Liver (tissue), 9 donors: ENCODE data around the gene RICTOR. TPM values are rescaled to one million over a fixed set of nuclear protein-coding genes. Genes with fewer than 3 reads are reported as not detected.

Experiments used
- DNase-seq: peaks from one replicate; pipeline ENCODE4 v3.0.0-alpha.2; 2017; ENCODE audit warnings: low spot score
- H3K27ac ChIP-seq, 2 donors: one replicate each; pipeline ENCODE4 v1.7.0; 2013; ENCODE audit warnings: inconsistent platforms in 2 of 2, low read length in 2 of 2, control low read depth in 1 of 2, low read depth in 1 of 2, mild to moderate bottlenecking in 1 of 2
- H3K27me3 ChIP-seq, 4 donors: one replicate each; pipeline versions ENCODE4 v1.6.1 to v1.7.0; 2013; ENCODE audit warnings: low read length in 3 of 4, inconsistent platforms in 1 of 4, mild to moderate bottlenecking in 1 of 4, moderate library complexity in 1 of 4; ENCODE audit not compliant: control insufficient read depth in 4 of 4, insufficient read depth in 4 of 4
- H3K36me3 ChIP-seq, 4 donors: one replicate each; pipeline versions ENCODE4 v1.6.1 to v1.7.0; 2013; ENCODE audit warnings: low read length in 3 of 4, mild to moderate bottlenecking in 3 of 4, low read depth in 1 of 4, moderate library complexity in 1 of 4; ENCODE audit not compliant: control insufficient read depth in 4 of 4, insufficient read depth in 3 of 4
- H3K4me1 ChIP-seq, 4 donors: one replicate each; pipeline versions ENCODE4 v1.6.1 to v1.7.0; 2013; ENCODE audit warnings: low read length in 3 of 4, mild to moderate bottlenecking in 3 of 4, moderate library complexity in 1 of 4; ENCODE audit not compliant: control insufficient read depth in 4 of 4, insufficient read depth in 4 of 4
- H3K4me3 ChIP-seq, 3 donors: one replicate each; pipeline versions ENCODE4 v1.6.1 to v1.7.0; 2013; ENCODE audit warnings: low read length in 3 of 3, control low read depth in 1 of 3, low read depth in 1 of 3, mild to moderate bottlenecking in 1 of 3
- H3K9ac ChIP-seq, 2 donors: one replicate each; pipeline ENCODE4 v1.7.0; 2013; ENCODE audit warnings: low read length in 2 of 2, mild to moderate bottlenecking in 2 of 2, moderate library complexity in 2 of 2, control low read depth in 1 of 2, low read depth in 1 of 2
- H3K9me3 ChIP-seq, 4 donors: one replicate each; pipeline versions ENCODE4 v1.6.1 to v1.7.0; 2013; ENCODE audit warnings: low read length in 3 of 4; ENCODE audit not compliant: control insufficient read depth in 4 of 4
- ATF3 ChIP-seq: IDR thresholded peaks from 2 replicates; pipeline ENCODE4 v1.6.1; 2016; ENCODE audit warnings: antibody characterized with exemption
- EGR1 ChIP-seq, 2 donors: IDR thresholded peaks; 2 replicates each; pipeline ENCODE4 v1.6.1; 2016 to 2018; ENCODE audit warnings: antibody characterized with exemption in 2 of 2, low read depth in 2 of 2
- FOXA1 ChIP-seq: IDR thresholded peaks from 2 replicates; pipeline ENCODE4 v1.6.1; 2016; ENCODE audit warnings: antibody characterized with exemption
- FOXA2 ChIP-seq: IDR thresholded peaks from 2 replicates; pipeline ENCODE4 v1.6.1; 2016; ENCODE audit warnings: antibody characterized with exemption
- GABPA ChIP-seq, 2 donors: IDR thresholded peaks in 1 of 2; conservative IDR thresholded peaks in 1 of 2; 2 replicates each; pipeline ENCODE4 v1.6.1; 2016; ENCODE audit warnings: antibody characterized with exemption in 2 of 2, mild to moderate bottlenecking in 1 of 2, moderate library complexity in 1 of 2
- HNF4A ChIP-seq, 2 donors: conservative IDR thresholded peaks; 2 replicates each; pipeline ENCODE4 v1.6.1; 2016; ENCODE audit warnings: antibody characterized with exemption in 2 of 2, mild to moderate bottlenecking in 2 of 2
- HNF4G ChIP-seq: IDR thresholded peaks from 2 replicates; pipeline ENCODE4 v1.6.1; 2016; ENCODE audit warnings: antibody characterized with exemption
- JUND ChIP-seq, 2 donors: IDR thresholded peaks; 2 replicates each; pipeline ENCODE4 v1.6.1; 2016; ENCODE audit warnings: antibody characterized with exemption in 2 of 2
- NR2F2 ChIP-seq: IDR thresholded peaks from 2 replicates; pipeline ENCODE4 v1.6.1; 2016; ENCODE audit warnings: antibody characterized with exemption
- RAD21 ChIP-seq, 2 donors: IDR thresholded peaks; 2 replicates each; pipeline ENCODE4 v1.6.1; 2016; ENCODE audit warnings: antibody characterized with exemption in 2 of 2, mild to moderate bottlenecking in 2 of 2
- REST ChIP-seq: IDR thresholded peaks from 2 replicates; pipeline ENCODE4 v1.6.1; 2016; ENCODE audit warnings: antibody characterized with exemption, mild to moderate bottlenecking
- RXRA ChIP-seq, 2 donors: IDR thresholded peaks; 2 replicates each; pipeline ENCODE4 v1.6.1; 2017 to 2018; ENCODE audit warnings: antibody characterized with exemption in 2 of 2, mild to moderate bottlenecking in 1 of 2
- SP1 ChIP-seq: IDR thresholded peaks from 2 replicates; pipeline ENCODE4 v1.6.1; 2018; ENCODE audit warnings: antibody characterized with exemption, mild to moderate bottlenecking
- TAF1 ChIP-seq: conservative IDR thresholded peaks from 2 replicates; pipeline ENCODE4 v1.6.1; 2016; ENCODE audit warnings: antibody characterized with exemption, mild to moderate bottlenecking
- YY1 ChIP-seq: IDR thresholded peaks from 2 replicates; pipeline ENCODE4 v1.6.1; 2016; ENCODE audit warnings: antibody characterized with exemption, mild to moderate bottlenecking
- ZBTB33 ChIP-seq: IDR thresholded peaks from 2 replicates; pipeline ENCODE4 v1.6.1; 2016; ENCODE audit warnings: antibody characterized with exemption
- WGBS: extraction: QIAGEN DNeasy Blood & Tissue Kit; methylation state at CpG from one replicate; pipeline ENCODE4 v1.1.7; 2013; 5-methylcytosine and 5-hydroxymethylcytosine counted together
- polyA plus RNA-seq, 2 donors: library from polyadenylated mRNA; stranded (reverse) in 1 of 2; unstranded in 1 of 2; fragments of 200-250 nt in 1 of 2; fragments of >200 nt in 1 of 2; fragmentation: Nextera tagmentation in 1 of 2; extraction: Ambion mirVana in 1 of 2; gene quantifications; one replicate each; pipeline versions ENCODE4 v1.2.1 to v1.2.3, GENCODE V29; 2013 to 2015
- total RNA-seq, 2 donors: library from RNA; depleted of rRNA; stranded (reverse); fragments of >200 nt; gene quantifications; one replicate each; pipeline ENCODE4 v1.2.3, GENCODE V29; 2014
- TF ChIP-seq, protein P1 (sequence below): fragments of 150-350 bp; IDR thresholded peaks from 2 replicates; pipeline ENCODE4 v1.5.1; 2017; ENCODE audit warnings: improper control_type of control experiment, low read depth, low read length; ENCODE audit not compliant: missing input control
- donor health status: healthy.
- donor health status: healthy.
- donor health status: healthy.
- donor health status: healthy.
- donor health status: healthy.

The RICTOR gene
- total and polyA plus RNA-seq, 4 donors: 2.1 to 24.0 (median 15.0) TPM

DNA sequence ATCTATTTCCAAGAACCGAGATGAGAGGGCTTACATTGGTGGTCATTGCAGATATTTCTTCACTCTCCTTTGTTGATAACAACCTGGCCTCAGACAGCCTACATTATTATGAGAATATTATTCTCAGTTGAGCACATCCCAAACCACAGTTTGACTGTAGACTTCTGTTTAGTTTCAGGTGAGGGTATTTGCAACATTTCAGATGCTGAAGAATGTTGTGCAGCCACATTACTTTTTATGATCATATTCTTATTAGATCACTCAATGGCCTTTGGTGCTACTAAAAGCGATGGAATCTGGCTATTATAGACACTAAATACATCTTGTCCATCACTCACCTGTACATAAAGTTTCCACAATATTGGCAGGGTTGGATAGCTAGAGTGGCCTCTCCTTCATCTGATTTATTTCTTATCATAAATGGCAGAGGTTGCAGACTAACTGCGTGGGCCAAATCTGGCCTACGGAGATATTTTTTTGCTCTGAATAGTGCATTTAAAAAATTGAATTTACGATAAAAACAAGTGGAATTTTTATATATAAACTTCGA lies 26.2 kb upstream of the RICTOR start:
- no peak for TF ChIP-seq ATF3
- TF ChIP-seq RAD21 (IDR thresholded peaks at IDR 0.05): no peak
- TF ChIP-seq REST: no peak
- no peak for TF ChIP-seq FOXA2
- no peak for TF ChIP-seq YY1
- TF ChIP-seq ZBTB33: no peak
- no peak for TF ChIP-seq GABPA (IDR thresholded peaks at IDR 0.05 in 1 of 2, conservative IDR thresholded peaks at IDR 0.05 in 1 of 2)
- no peak for TF ChIP-seq HNF4A (conservative IDR thresholded peaks at IDR 0.05)
- TF ChIP-seq, protein P1, sequence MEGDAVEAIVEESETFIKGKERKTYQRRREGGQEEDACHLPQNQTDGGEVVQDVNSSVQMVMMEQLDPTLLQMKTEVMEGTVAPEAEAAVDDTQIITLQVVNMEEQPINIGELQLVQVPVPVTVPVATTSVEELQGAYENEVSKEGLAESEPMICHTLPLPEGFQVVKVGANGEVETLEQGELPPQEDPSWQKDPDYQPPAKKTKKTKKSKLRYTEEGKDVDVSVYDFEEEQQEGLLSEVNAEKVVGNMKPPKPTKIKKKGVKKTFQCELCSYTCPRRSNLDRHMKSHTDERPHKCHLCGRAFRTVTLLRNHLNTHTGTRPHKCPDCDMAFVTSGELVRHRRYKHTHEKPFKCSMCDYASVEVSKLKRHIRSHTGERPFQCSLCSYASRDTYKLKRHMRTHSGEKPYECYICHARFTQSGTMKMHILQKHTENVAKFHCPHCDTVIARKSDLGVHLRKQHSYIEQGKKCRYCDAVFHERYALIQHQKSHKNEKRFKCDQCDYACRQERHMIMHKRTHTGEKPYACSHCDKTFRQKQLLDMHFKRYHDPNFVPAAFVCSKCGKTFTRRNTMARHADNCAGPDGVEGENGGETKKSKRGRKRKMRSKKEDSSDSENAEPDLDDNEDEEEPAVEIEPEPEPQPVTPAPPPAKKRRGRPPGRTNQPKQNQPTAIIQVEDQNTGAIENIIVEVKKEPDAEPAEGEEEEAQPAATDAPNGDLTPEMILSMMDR: no peak
- no peak for TF ChIP-seq FOXA1
- TF ChIP-seq RXRA (IDR thresholded peaks at IDR 0.05): no peak
- no peak for TF ChIP-seq SP1
- TF ChIP-seq EGR1 (IDR thresholded peaks at IDR 0.05; ENCODE audit: low read depth in 2 of 2): no peak
- TF ChIP-seq NR2F2: no peak
- no peak for TF ChIP-seq JUND (IDR thresholded peaks at IDR 0.05)
- TF ChIP-seq TAF1: no peak
- no peak for TF ChIP-seq HNF4G
- no peak for DNase-seq
- H3K36me3 ChIP-seq: peaks cover 0 to 2% (median 0%) of the 10 kb centered on the region in 4 donors
- H3K27ac ChIP-seq: no peak overlapping the region
- WGBS: 89% methylated on average over 6 of the region's 6 CpGs
- no peak overlapping the region for H3K4me3 ChIP-seq
- H3K27me3 ChIP-seq: no peaks in the 10 kb centered on the region
- H3K4me1 ChIP-seq: peaks cover 0 to 2% (median 0%) of the 10 kb centered on the region in 4 donors
- no peak overlapping the region for H3K9ac ChIP-seq
- H3K9me3 ChIP-seq: no peaks in the 10 kb centered on the region

- peaks cover 0 to 2% (median 0%) of the 10 kb centered on the region in 4 donors for H3K4me1 ChIP-seq
- no peak overlapping the region for H3K4me3 ChIP-seq
- H3K9ac ChIP-seq: no peak overlapping the region
- H3K36me3 ChIP-seq: no peaks in the 10 kb centered on the region
- no peak for DNase-seq
- no peaks in the 10 kb centered on the region for H3K27me3 ChIP-seq
- no peak overlapping the region for H3K27ac ChIP-seq
- H3K9me3 ChIP-seq: no peaks in the 10 kb centered on the region
- TF ChIP-seq REST (no peak), RXRA (IDR thresholded peaks at IDR 0.05) (no peak), RAD21 (IDR thresholded peaks at IDR 0.05) (no peak), SP1 (no peak), FOXA2 (no peak), NR2F2 (no peak), JUND (IDR thresholded peaks at IDR 0.05) (no peak), GABPA (IDR thresholded peaks at IDR 0.05 in 1 of 2, conservative IDR thresholded peaks at IDR 0.05 in 1 of 2) (no peak), ATF3 (no peak), FOXA1 (no peak), ZBTB33 (no peak), HNF4A (conservative IDR thresholded peaks at IDR 0.05) (no peak), TAF1 (no peak), EGR1 (IDR thresholded peaks at IDR 0.05; ENCODE audit: low read depth in 2 of 2) (no peak)
These were observed 25.6 kb upstream of the RICTOR start for GRCh38 chr5:39099831-39100230.
